ENCODE results near the gene PRELID2.
"Not testable (repeated sequence)": the region's sequence is repeated elsewhere in the genome, so short reads cannot be mapped to it uniquely, and the experiment has no call there.

The PRELID2 gene

GRCh38 chr5:145834917-145835847 lies at the start of gene PRELID2:
Gene PRELID2, minus strand, starts transcription at chr5:145835342. Its CDS starts 91 bp downstream, at chr5:145835251.
- DNase-seq, result peak; percentile 74

GRCh38 chr5:145874765-145875164 lies 39.6 kb upstream of the PRELID2 start:
- no peak for DNase-seq

GRCh38 chr5:145872914-145873313 lies 37.8 kb upstream of the PRELID2 start, which contains the start of gene GRXCR2:
Gene GRXCR2, minus strand, starts transcription at chr5:145873014. Its CDS starts 46 bp downstream, at chr5:145872968.
- no peak for DNase-seq

GRCh38 chr5:145872486-145872885 lies 37.3 kb upstream of the PRELID2 start:
- DNase-seq, result no peak

- no peak for DNase-seq
These were observed 34.6 kb upstream of the PRELID2 start for GRCh38 chr5:145869753-145870152.

GRCh38 chr5:145867806-145868205 lies 32.7 kb upstream of the PRELID2 start:
- no peak for DNase-seq

GRCh38 chr5:145864432-145864831 lies 29.3 kb upstream of the PRELID2 start:
- DNase-seq, result not testable (repeated sequence)

GRCh38 chr5:145863003-145863402 lies 27.9 kb upstream of the PRELID2 start:
- DNase-seq, result no peak

GRCh38 chr5:145859897-145860296 lies 24.8 kb upstream of the PRELID2 start:
- no peak for DNase-seq

GRCh38 chr5:145859453-145859852 lies 24.3 kb upstream of the PRELID2 start:
- DNase-seq, result no peak

GRCh38 chr5:145858959-145859358 lies 23.8 kb upstream of the PRELID2 start:
- no peak for DNase-seq

- DNase-seq, result peak; percentile 54
These were observed 21.2 kb upstream of the PRELID2 start for GRCh38 chr5:145856285-145856818.

- no peak for DNase-seq
These were observed 20.7 kb upstream of the PRELID2 start for GRCh38 chr5:145855763-145856267.

- DNase-seq, result no peak
These were observed 19.6 kb upstream of the PRELID2 start for GRCh38 chr5:145854651-145855258.

GRCh38 chr5:145853781-145854376 lies 18.7 kb upstream of the PRELID2 start:
- no peak for DNase-seq

GRCh38 chr5:145852990-145853389 lies 17.8 kb upstream of the PRELID2 start:
- DNase-seq, result no peak

- no peak for DNase-seq
These were observed 13.7 kb upstream of the PRELID2 start for GRCh38 chr5:145848854-145849253.

- no peak for DNase-seq
These were observed 12.7 kb upstream of the PRELID2 start for GRCh38 chr5:145847499-145848497.

- no peak for DNase-seq
These were observed 10.9 kb upstream of the PRELID2 start for GRCh38 chr5:145846081-145846480.

GRCh38 chr5:145841299-145841698 lies 6.2 kb upstream of the PRELID2 start:
- DNase-seq, result no peak

GRCh38 chr5:145840458-145841132 lies 5.5 kb upstream of the PRELID2 start:
- DNase-seq, result no peak

Data from stimulated activated CD8-positive, alpha-beta memory T cell treated with anti-CD3 and anti-CD28 coated beads, Interleukin-4, amount 100 ng/mL, for 48 hours (primary cell).